ENCODE data around the gene CTNND2.

Gene CTNND2

DNA sequence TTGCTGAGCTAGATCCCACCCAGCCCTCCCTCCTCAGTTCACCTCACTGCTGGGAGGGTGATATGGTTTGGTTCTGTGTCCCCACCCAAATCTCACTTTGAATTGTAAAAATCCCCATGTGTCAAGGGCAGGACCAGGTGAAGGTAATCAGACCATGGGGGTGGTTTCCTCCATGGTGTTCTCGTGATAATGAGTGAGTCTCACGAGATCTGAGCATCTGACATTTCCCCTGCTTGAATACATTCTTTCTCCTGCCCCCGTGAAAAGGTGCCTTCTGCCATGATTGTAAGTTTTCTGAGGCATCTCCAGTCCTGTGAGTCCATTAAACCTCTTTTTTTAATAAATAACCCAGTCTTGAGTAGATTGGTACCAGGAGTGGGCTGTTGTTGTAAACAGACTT is 673.4 kb downstream of the CTNND2 start:
- DNase-seq: no peak

GRCh38 chr5:11227064-11227463 is 677.2 kb downstream of the CTNND2 start:
- no peak for DNase-seq

GRCh38 chr5:11224436-11225187 is 679.6 kb downstream of the CTNND2 start:
- no peak for DNase-seq

- no peak for DNase-seq
Measured at GRCh38 chr5:11222169-11222568, 682.1 kb downstream of the CTNND2 start.

- no peak for DNase-seq
Measured at GRCh38 chr5:11214864-11215644, 689.2 kb downstream of the CTNND2 start.

- DNase-seq: no peak
Measured at GRCh38 chr5:11212706-11213105, 691.5 kb downstream of the CTNND2 start.

DNA sequence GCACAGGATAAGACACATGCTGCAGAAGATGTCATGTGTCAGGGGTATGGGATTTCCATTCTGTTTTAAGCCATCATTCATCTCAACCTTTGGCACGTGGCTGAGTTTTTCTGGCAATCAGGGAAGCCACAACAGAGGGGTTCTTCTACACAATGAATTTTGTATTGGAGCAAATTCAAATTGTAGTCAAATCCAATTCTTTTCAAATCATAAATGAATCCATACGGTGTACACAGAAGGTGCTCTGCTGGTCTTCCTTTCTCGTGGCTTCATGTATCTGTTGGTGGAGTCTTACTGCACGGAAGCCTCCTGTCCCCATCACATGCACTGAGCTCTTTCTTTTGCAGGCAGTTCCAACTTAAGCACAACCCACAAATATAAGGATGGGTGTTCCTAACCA is 706.5 kb downstream of the CTNND2 start:
- DNase-seq: no peak

GRCh38 chr5:11191673-11192072 is 712.6 kb downstream of the CTNND2 start:
- no peak for DNase-seq

DNA sequence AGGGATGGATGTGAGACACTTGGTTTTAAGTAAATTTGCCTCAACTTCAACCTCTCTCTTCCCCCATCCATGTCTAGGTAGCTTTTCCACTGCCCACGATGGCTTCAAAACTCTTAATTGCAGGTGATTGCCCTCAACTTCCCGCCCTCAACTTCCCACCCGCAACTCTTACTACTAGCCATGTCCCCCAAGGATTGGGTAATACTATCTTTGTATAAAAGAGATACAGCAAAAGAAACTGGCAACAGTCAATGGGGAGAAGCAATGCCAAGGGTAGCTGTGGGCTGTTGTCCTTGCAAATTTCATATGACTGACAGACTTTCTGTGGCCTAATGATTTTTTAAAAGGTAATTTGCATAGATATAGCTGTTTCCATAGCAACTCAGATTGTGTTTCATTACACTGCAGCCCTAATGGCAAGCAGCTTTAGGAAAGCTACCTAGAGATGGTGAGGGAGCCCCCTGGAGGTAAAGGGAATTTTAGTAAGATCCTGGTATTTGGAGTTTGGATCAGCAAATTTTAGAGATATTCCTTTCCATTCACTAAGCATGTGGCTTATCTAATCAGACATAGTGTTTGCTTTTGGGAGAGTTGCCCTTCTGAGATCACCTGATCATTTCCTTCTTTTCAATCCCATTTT is 721.7 kb downstream of the CTNND2 start:
- no peak for DNase-seq

DNA sequence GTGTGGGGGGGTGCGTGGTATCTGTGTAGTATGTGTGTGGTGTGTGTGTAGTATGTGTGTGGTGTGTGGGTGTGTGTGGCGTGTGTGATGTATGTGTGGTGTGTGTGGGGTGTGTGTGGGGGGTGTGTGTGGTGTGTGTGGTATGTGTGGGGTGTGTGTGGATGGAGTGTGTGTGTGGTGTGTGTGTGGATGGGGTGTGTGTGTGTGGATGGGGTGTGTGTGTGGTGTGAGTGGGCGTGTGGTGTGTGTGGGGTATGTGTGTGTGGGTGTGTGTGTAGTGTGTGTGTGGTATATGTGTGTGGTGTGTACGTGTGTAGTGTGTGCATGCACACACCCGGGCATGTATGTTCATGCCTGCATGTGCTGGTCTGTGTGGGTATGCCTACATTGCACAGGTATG is 722.3 kb downstream of the CTNND2 start:
- no peak for DNase-seq

DNA sequence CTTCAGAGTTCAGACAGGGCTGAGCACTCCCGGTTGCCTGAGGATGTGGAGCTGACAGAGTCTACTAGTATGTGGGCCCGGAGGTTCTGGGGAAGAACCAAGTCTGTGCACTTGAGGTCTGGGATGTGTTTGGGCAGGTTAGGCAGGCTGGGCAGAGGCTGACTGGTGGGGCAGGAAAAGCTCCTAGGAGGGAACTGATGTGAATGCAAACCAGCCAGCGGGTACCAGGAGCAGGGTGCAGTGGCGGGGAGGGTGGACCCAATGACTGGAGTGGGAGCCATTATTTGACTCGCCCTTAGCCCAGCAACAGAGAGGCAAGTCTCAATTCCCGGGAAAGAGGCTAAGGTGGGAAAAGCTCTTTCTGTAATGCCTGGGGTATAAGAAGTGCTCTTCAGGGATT is 723.4 kb downstream of the CTNND2 start:
- no peak for DNase-seq

- no peak for DNase-seq
Measured at GRCh38 chr5:11177999-11178711, 726.1 kb downstream of the CTNND2 start.

DNA sequence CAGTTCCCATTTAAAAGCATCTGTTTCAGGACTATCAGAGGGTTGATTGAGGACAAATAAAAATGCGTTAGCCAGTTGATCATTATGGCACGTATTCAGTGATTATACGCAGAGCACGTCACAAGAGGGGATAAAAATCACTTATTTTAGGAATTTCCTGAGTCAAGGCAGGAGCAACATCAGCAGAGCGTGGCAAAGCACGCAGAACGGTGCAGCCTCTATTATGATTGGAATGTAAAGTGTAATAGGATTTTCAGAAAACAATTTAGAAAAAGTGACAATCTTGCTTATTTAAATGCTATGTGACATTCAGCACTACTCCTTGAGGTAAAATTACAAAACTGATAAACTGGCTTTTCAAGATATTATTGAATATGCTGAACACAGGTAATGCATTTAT is 729.7 kb downstream of the CTNND2 start:
- no peak for DNase-seq

DNA sequence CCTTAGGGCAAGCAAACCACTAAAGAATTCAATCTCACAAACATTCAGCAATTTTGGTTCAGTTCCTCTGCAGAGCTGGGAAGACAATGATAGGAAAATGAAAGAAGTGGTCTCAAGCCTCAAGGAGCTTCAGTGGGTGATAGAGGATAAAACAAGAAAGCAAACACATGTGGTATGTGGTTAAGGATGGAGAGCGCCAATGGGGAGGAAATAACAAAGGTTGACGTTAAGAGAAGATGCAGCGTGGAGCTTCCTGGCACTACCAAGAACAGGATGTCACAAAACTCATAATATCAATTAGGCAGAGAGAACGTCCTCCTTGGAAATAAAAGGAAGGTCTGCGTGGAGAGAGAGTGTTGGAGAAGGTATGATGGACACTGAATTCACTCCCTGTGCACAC is 731.8 kb downstream of the CTNND2 start:
- DNase-seq: no peak

GRCh38 chr5:11171236-11171635 is 733.0 kb downstream of the CTNND2 start:
- DNase-seq: no peak

GRCh38 chr5:11166923-11167322 is 737.3 kb downstream of the CTNND2 start:
- no peak for DNase-seq

DNA sequence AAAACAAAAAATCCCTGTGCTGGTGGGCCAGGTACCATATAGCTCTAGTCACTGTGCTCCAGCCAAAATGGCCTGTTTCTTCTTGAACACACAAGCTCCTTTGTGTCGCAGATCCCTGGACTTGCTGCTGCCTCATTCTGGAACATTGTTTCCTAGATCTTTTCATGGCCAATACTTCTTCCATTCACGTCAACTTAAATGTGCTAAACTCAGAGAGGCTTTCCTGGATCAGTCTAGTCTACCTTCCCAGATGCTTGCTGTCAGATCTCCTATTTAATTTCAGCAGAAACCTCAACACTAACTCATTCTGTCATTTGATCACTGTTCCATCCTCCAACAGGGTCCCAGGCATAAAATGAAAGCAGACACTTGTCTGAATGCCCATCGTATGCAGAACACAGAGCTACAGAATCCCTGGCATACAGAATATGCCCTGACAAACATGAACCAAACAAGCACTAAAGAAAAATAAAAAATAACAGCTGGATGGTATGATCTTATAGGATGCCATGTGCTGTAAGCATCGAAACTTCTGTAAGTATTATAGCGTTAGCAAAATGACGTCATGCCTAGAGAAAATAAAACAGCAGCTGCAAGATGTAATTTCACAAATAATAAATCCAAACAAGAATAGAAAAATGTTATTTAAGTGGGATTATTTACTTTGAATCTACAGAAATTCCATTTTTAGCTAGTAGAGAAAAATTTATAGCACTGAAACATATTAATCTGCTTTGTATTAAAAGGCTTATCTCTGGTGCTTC is 739.5 kb downstream of the CTNND2 start:
- no peak for DNase-seq

DNA sequence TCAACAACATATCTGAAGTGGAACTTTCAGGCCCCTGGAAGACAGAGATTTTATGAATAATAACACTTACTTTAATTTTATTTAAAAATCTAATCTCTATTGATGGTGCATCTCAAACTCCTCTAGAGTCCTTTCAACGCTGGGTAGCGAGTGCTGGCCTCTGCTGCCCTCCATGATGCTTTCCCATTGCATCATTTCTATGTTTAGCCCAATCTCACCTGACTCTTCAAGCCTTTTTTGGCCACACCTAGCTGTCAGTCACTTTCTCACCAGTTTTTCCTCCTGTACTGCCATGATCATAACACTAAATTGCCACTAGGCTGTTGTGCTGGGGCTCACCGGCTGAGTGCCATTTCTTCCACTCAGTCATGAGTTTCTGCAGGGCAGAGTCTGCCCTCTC is 747.1 kb downstream of the CTNND2 start:
- DNase-seq: no peak

DNA sequence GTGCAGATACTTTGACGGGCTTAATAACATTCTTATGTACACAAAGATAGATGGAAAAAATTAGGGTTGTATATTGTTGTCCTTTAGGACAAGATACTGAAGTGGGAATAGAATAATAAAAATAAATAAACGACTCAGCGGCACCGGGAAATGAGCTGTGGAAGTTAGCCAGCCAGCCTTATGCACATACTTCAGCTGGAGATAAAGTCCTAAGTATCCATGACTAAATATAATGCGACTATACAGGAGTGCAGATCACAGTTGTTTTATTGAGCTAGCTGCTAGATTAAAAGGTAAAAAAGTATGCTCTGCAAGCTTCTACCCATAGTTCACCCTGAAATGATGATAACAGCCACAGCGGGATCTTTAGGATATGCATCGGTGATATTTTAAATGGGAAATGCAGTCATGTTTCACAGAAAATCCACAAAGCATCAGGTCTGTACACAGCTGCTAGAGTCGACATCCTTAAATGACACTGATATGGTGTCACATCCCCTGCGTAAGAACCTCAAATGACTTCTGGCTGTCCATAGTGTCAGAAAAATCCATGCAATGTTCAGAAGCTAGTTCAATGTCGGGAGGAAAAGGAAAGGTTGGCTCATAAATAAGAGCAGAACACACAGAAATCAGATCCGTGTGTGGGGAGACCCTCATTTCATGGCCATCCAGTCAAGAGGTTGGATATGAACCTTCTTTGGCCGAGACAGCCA is 750.4 kb downstream of the CTNND2 start:
- DNase-seq: no peak

DNA sequence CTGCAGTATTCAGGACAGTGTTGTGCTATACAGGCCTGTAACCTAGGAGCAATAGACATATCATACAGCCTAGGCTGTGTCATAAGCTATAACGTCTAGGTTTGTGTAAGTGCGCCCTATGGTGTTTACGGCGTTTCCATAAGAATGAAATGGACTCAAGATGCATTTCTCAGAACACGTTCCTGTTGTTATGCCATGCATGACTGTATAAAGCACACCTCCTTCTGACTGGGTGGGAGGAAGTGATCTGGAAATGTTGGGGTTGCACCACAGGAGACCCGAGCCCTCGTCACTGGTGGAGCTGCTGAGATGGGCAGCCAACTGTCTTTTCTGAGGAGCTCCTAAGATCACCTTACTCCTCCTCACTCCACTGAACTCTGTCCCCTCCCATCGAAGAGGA is 751.9 kb downstream of the CTNND2 start:
- DNase-seq: no peak

GRCh38 chr5:11150976-11151375 is 753.3 kb downstream of the CTNND2 start:
- DNase-seq: no peak

Data from activated CD4-positive, alpha-beta T cell treated with anti-CD3 and anti-CD28 coated beads for 1 hour (primary cell).